H1 (cell line): Measurements from ENCODE around the gene FMNL2. TPM values are rescaled to one million over a fixed set of nuclear protein-coding genes. Genes with fewer than 3 reads are reported as not detected.

Experiments
- CTCF ChIA-PET: fragments of 300-600 bp; sonication (Branson Sonifier 250); formaldehyde crosslinking; loops from one replicate; lab custom pipeline; 2021; ENCODE audit not compliant: partially characterized antibody; lab: Charles Lee
- POLR2A ChIA-PET: fragments of 300-600 bp; sonication (Branson Sonifier 250); formaldehyde crosslinking; loops from one replicate; lab custom pipeline; 2021; ENCODE audit warnings: inconsistent platforms; ENCODE audit not compliant: partially characterized antibody; lab: Charles Lee
- DNase-seq, 2 experiments: peaks; one replicate each; pipeline versions ENCODE4 v3.0.0 to v3.0.0-alpha.2; 2010 to 2022; ENCODE audit warnings: low spot score in 2 of 2, low read depth in 1 of 2, mixed read lengths in 1 of 2
- FAIRE-seq: peaks from 2 replicates; lab custom pipeline; 2011; peaks lifted over from hg19 to GRCh38; lab: Jason Lieb, UNC
- H2AFZ ChIP-seq: 2 replicates; pipeline ENCODE4 v1.8.1; 2012; ENCODE audit warnings: low read length, inconsistent platforms
- H2AK5ac ChIP-seq: 2 replicates; pipeline ENCODE4 v1.6.1; 2013; ENCODE audit warnings: low read depth, low read length
- H2BK120ac ChIP-seq: replicated peaks from 2 replicates; pipeline ENCODE3; 2013; ENCODE audit warnings: low read depth, low read length, inconsistent platforms
- H2BK12ac ChIP-seq: 2 replicates; pipeline ENCODE4 v1.6.1; 2013; ENCODE audit warnings: low read depth, low read length
- H2BK15ac ChIP-seq: 2 replicates; pipeline ENCODE4 v1.6.1; 2013; ENCODE audit warnings: low read length
- H2BK20ac ChIP-seq: 2 replicates; pipeline ENCODE4 v1.6.1; 2013; ENCODE audit warnings: low read length
- H2BK5ac ChIP-seq: 2 replicates; pipeline ENCODE4 v1.6.1; 2013; ENCODE audit warnings: low read depth, low read length
- H3K14ac ChIP-seq: 2 replicates; pipeline ENCODE4 v1.6.1; 2013; ENCODE audit warnings: inconsistent platforms; ENCODE audit not compliant: insufficient read length
- H3K18ac ChIP-seq: 2 replicates; pipeline ENCODE4 v1.6.1; 2013; ENCODE audit warnings: low read length; ENCODE audit errors: extremely low read depth
- H3K23ac ChIP-seq: 2 replicates; pipeline ENCODE4 v1.6.1; 2013; ENCODE audit warnings: inconsistent platforms; ENCODE audit not compliant: insufficient read length
- H3K23me2 ChIP-seq: 2 replicates; pipeline ENCODE4 v1.6.1; 2013; ENCODE audit warnings: low read depth, low read length
- H3K27ac ChIP-seq: 2 replicates; pipeline ENCODE4 v1.6.1; 2011; ENCODE audit warnings: low read depth, low read length, inconsistent platforms
- H3K27me3 ChIP-seq, 4 experiments: replicated peaks in 1 of 4; 1 replicate in 1 of 4; 2 replicates in 3 of 4; pipeline versions ENCODE4 v1.6.1 to v1.8.1; 2011 to 2013; ENCODE audit warnings: low read length in 3 of 4, mild to moderate bottlenecking in 3 of 4, inconsistent platforms in 2 of 4, mixed read lengths in 2 of 4, moderate library complexity in 1 of 4; ENCODE audit not compliant: control insufficient read depth in 3 of 4, insufficient read depth in 3 of 4; ENCODE audit errors: extremely low read depth in 1 of 4
- H3K36me3 ChIP-seq, 4 experiments: 2 replicates each; pipeline versions ENCODE4 v1.6.1 to v1.8.1; 2011 to 2013; ENCODE audit warnings: mild to moderate bottlenecking in 4 of 4, low read length in 3 of 4, moderate library complexity in 2 of 4, control low read depth in 1 of 4, inconsistent platforms in 1 of 4; ENCODE audit not compliant: insufficient read depth in 4 of 4, control insufficient read depth in 2 of 4
- H3K4ac ChIP-seq: replicated peaks from 2 replicates; pipeline ENCODE3; 2013; ENCODE audit warnings: low read length, low read depth, mixed read lengths, inconsistent platforms; ENCODE audit not compliant: insufficient read length
- H3K4me1 ChIP-seq, 4 experiments: replicated peaks in 1 of 4; 1 replicate in 1 of 4; 2 replicates in 3 of 4; pipeline versions ENCODE4 v1.6.1 to v1.8.1; 2011 to 2013; ENCODE audit warnings: low read length in 3 of 4, inconsistent platforms in 2 of 4, mixed read lengths in 1 of 4; ENCODE audit not compliant: insufficient read depth in 4 of 4, control insufficient read depth in 3 of 4
- H3K4me2 ChIP-seq, 2 experiments: 2 replicates each; pipeline versions ENCODE4 v1.6.1 to v1.8.1; 2011 to 2013; ENCODE audit warnings: low read depth in 2 of 2, low read length in 2 of 2, control low read depth in 1 of 2, inconsistent platforms in 1 of 2, mild to moderate bottlenecking in 1 of 2; ENCODE audit not compliant: insufficient read depth in 1 of 2
- H3K4me3 ChIP-seq, 4 experiments: fragments of 200-600, 300-600 bp in 1 of 4; sonication (generic), shearing (Covaris generic), sonication (Bioruptor Twin) in 1 of 4; 2 replicates each; pipeline versions ENCODE4 v1.5.1 to v1.8.1; 2011 to 2016; ENCODE audit warnings: low read length in 4 of 4, low read depth in 3 of 4, control low read depth in 2 of 4, inconsistent platforms in 2 of 4, mild to moderate bottlenecking in 2 of 4, mixed read lengths in 1 of 4, moderate library complexity in 1 of 4; ENCODE audit not compliant: insufficient read depth in 2 of 4; ENCODE audit errors: extremely low read depth in 1 of 4
- H3K56ac ChIP-seq: replicated peaks from 2 replicates; pipeline ENCODE3; 2013; ENCODE audit warnings: low read depth, mild to moderate bottlenecking, mixed read lengths, low read length, inconsistent platforms; ENCODE audit not compliant: insufficient read length
- H3K79me1 ChIP-seq: 2 replicates; pipeline ENCODE4 v1.6.1; 2013; ENCODE audit warnings: low read depth, low read length, control low read depth
- H3K79me2 ChIP-seq, 2 experiments: 2 replicates each; pipeline versions ENCODE4 v1.6.1 to v1.8.1; 2012 to 2013; ENCODE audit warnings: low read length in 2 of 2, mild to moderate bottlenecking in 2 of 2, inconsistent platforms in 1 of 2; ENCODE audit not compliant: insufficient read depth in 2 of 2, control insufficient read depth in 1 of 2
- H3K9ac ChIP-seq, 4 experiments: replicated peaks in 1 of 4; 1 replicate in 1 of 4; 2 replicates in 3 of 4; pipeline versions ENCODE4 v1.6.1 to v1.8.1; 2011 to 2013; ENCODE audit warnings: low read depth in 3 of 4, low read length in 3 of 4, control low read depth in 2 of 4, mild to moderate bottlenecking in 2 of 4, moderate library complexity in 2 of 4, inconsistent platforms in 1 of 4; ENCODE audit errors: extremely low read depth in 1 of 4
- H3K9me3 ChIP-seq, 2 experiments: 2 replicates each; pipeline versions ENCODE4 v1.6.1 to v1.8.1; 2012 to 2013; ENCODE audit warnings: mild to moderate bottlenecking in 2 of 2, moderate library complexity in 2 of 2, control low read depth in 1 of 2, inconsistent platforms in 1 of 2, low read depth in 1 of 2, low read length in 1 of 2, mixed read lengths in 1 of 2; ENCODE audit not compliant: insufficient read depth in 2 of 2
- H4K20me1 ChIP-seq, 2 experiments: replicated peaks in 1 of 2; 2 replicates each; pipeline versions ENCODE3 to v1.8.1; 2011 to 2013; ENCODE audit warnings: inconsistent platforms in 2 of 2, low read length in 2 of 2, mild to moderate bottlenecking in 1 of 2; ENCODE audit not compliant: insufficient read depth in 2 of 2, control insufficient read depth in 1 of 2
- H4K5ac ChIP-seq: 2 replicates; pipeline ENCODE4 v1.6.1; 2013; ENCODE audit warnings: low read length, low read depth, mixed read lengths, inconsistent platforms; ENCODE audit not compliant: insufficient read length
- H4K8ac ChIP-seq: 2 replicates; pipeline ENCODE4 v1.8.0; 2013; ENCODE audit warnings: mild to moderate bottlenecking, moderate library complexity, low read length, inconsistent platforms; ENCODE audit not compliant: insufficient read depth; ENCODE audit errors: extremely low read depth
- H4K91ac ChIP-seq: replicated peaks from 2 replicates; pipeline ENCODE3; 2013; ENCODE audit warnings: low read length, mixed read lengths, inconsistent platforms; ENCODE audit not compliant: insufficient read length
- CREB1 ChIP-seq: IDR thresholded peaks from 2 replicates; pipeline ENCODE4 v1.6.1; 2012; ENCODE audit warnings: inconsistent platforms
- RAD21 ChIP-seq, 2 experiments: IDR thresholded peaks in 1 of 2; conservative IDR thresholded peaks in 1 of 2; 2 replicates each; pipeline ENCODE4 v1.6.1; 2011; ENCODE audit warnings: low read depth in 2 of 2, low read length in 2 of 2, improper control_type of control experiment in 1 of 2, inconsistent platforms in 1 of 2, mild to moderate bottlenecking in 1 of 2, moderate library complexity in 1 of 2
- SIX5 ChIP-seq: IDR thresholded peaks from 2 replicates; pipeline ENCODE4 v1.6.1; 2011; ENCODE audit warnings: mild to moderate bottlenecking, low read depth, low read length
- TCF12 ChIP-seq: IDR thresholded peaks from 2 replicates; pipeline ENCODE4 v1.6.1; 2011; ENCODE audit warnings: low read depth, mild to moderate bottlenecking, low read length
- WGBS, 2 experiments: shearing (Covaris generic) in 1 of 2; methylation state at CpG; one replicate each; pipeline versions ENCODE4 v1.1.6 to v1.1.7; 2013 to 2015; ENCODE audit warnings: low lambda C conversion rate in 2 of 2, mixed read lengths in 2 of 2, inconsistent platforms in 1 of 2, low coverage in 1 of 2, missing lambda C conversion rate in 1 of 2; ENCODE audit not compliant: insufficient replicate concordance in 2 of 2, insufficient coverage in 1 of 2, insufficient read length in 1 of 2; ENCODE audit errors: extremely low coverage in 1 of 2, missing lambda C conversion rate in 1 of 2; 5-methylcytosine and 5-hydroxymethylcytosine counted together
- polyA plus RNA-seq, 7 experiments: library from polyadenylated mRNA; depleted of rRNA in 3 of 7; stranded (reverse) in 5 of 7; unstranded in 2 of 7; fragments of >200 nt in 5 of 7; fragments of 200-250 nt in 2 of 7; gene quantifications; 1 replicate in 5 of 7; 2 replicates in 1 of 7; 4 replicates in 1 of 7; pipeline versions ENCODE4 v1.2.1 to v1.2.3, GENCODE V29; 2011 to 2013; ENCODE audit warnings: missing spikeins in 2 of 7, mixed read lengths in 2 of 7
- total RNA-seq: library from RNA; stranded (reverse); fragmentation: NEBNext Ultra II Directional; extraction: Animal tissue kit (Norgen Biotek cat#: 25700); gene quantifications from 2 replicates; pipeline ENCODE4 v1.2.1, GENCODE V29; 2021

Gene FMNL2
- total and polyA plus RNA-seq, 2 of the 8 experiments (the other 6 are each of a cell fraction or from before 2014, with no cell fraction given), result 15.5 to 45.1 TPM

- no peak overlapping the region for H3K56ac ChIP-seq
- CTCF ChIA-PET, result interaction anchor here (0.9 to 2.3 kb wide), 5 partner anchors 10 to 381 kb away, joined by 3 to 11 read pairs (median 4); no protein-coding TSS in a partner anchor
- H3K18ac ChIP-seq, result no peak overlapping the region
- WGBS, 2 experiments, result 91% methylated on average over 4 of the region's 4 CpGs; no CpG with 5 or more reads in 1 of the 2 experiments
- no peak overlapping the region for H2BK120ac ChIP-seq
- no peak overlapping the region for H2BK5ac ChIP-seq
- DNase-seq (no peak), FAIRE-seq (no peak)
- H3K23me2 ChIP-seq, result no peaks in the 10 kb centered on the region
- POLR2A ChIA-PET, result no interaction called here
- H2AK5ac ChIP-seq, result no peak overlapping the region
- no peak overlapping the region for H4K91ac ChIP-seq
- no peak overlapping the region for H3K9ac ChIP-seq
- H3K27ac ChIP-seq, result no peak overlapping the region
- H3K36me3 ChIP-seq, result peaks cover 0 to 3% (median under 1%) of the 10 kb centered on the region in 4 experiments; a peak in 2 of 8 replicates
- no peak overlapping the region for H3K4ac ChIP-seq
- TF ChIP-seq CREB1 (no peak), TCF12 (no peak), SIX5 (no peak), RAD21 (IDR thresholded peaks at IDR 0.05 in 1 of 2, conservative IDR thresholded peaks at IDR 0.05 in 1 of 2; ENCODE audit: low read depth in 2 of 2, low read length in 2 of 2) (no peak)
- peaks cover 0 to 1% of the 10 kb centered on the region in 2 experiments for H4K20me1 ChIP-seq
- H3K4me1 ChIP-seq, result peaks cover 0 to 11% (median 5%) of the 10 kb centered on the region in 4 experiments; a peak in 2 of 7 replicates
- no peak overlapping the region for H2BK20ac ChIP-seq
- H3K79me2 ChIP-seq, result no peaks in the 10 kb centered on the region
- H3K4me2 ChIP-seq, result no peak overlapping the region
- H2BK15ac ChIP-seq, result no peak overlapping the region
- H4K8ac ChIP-seq, result no peak overlapping the region
- H4K5ac ChIP-seq, result no peak overlapping the region
- H3K23ac ChIP-seq, result no peak overlapping the region
- H3K4me3 ChIP-seq, result no peak overlapping the region
- no peaks in the 10 kb centered on the region for H3K9me3 ChIP-seq
- peaks cover 0 to 2% (median 0%) of the 10 kb centered on the region in 4 experiments; a peak in 1 of 7 replicates for H3K27me3 ChIP-seq
- no peak overlapping the region for H3K14ac ChIP-seq
- H3K79me1 ChIP-seq, result no peaks in the 10 kb centered on the region
- H2BK12ac ChIP-seq, result no peak overlapping the region
- H2AFZ ChIP-seq, result no peak overlapping the region
Observed at GRCh38 chr2:152557273-152557888, 222.4 kb downstream of the FMNL2 start.
